ENCODE data around the gene ALG13.
A peak's percentile ranks its signal among the peaks of the same experiment; 100 is the strongest.

ALG13 gene

DNA sequence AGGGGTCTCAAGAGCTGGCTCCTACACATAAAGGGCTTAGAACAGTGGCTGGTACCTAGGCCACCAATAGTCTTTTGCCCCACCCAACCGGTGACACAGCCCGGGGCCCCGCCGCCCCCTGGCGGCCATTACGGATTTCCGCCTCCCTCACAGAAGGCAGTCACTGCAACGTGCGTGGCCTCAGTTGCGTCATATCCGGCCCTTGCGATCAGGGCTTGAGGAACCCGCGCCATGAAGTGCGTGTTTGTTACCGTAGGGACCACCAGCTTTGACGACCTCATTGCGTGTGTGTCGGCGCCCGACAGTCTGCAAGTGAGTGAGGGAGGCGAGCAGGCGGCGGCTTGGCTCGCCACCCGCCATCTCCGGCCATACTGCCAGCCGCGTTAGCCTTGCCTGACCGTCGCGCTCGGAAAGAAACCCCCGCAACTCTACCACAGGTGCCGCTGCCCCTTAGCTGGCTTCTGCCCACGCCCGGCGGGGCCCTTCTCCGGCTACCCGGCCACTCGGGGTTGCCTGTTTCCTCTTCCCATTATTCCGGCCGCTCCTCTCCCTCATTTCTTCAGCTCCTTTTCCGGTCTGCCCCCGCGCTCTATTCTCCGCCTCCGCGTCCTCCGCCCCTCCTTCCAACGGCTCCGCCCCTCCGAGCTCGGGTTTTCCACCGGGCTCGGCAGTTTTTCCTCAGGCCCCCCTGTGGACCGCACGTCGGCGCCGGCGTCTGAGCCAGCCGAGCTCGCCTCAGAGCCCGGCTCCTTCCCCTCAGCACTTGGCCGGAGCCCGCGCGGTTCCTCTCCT is at the start of gene ALG13 (continued):
- TF ChIP-seq SALL2 (tag by site-specific recombination; IDR thresholded peaks at IDR 0.05; ENCODE audit: borderline replicate concordance): no peak
- TF ChIP-seq, protein P1, sequence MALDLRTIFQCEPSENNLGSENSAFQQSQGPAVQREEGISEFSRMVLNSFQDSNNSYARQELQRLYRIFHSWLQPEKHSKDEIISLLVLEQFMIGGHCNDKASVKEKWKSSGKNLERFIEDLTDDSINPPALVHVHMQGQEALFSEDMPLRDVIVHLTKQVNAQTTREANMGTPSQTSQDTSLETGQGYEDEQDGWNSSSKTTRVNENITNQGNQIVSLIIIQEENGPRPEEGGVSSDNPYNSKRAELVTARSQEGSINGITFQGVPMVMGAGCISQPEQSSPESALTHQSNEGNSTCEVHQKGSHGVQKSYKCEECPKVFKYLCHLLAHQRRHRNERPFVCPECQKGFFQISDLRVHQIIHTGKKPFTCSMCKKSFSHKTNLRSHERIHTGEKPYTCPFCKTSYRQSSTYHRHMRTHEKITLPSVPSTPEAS (tag by site-specific recombination; IDR thresholded peaks at IDR 0.05): no peak
- peak; percentile 79; the same call in 1 of the 2 replicates for TF ChIP-seq ZEB2 (tag by site-specific recombination; IDR thresholded peaks at IDR 0.05)
- TF ChIP-seq ZNF76 (tag by site-specific recombination; IDR thresholded peaks at IDR 0.05; ENCODE audit: borderline replicate concordance, low read depth): 0 out of 2 replicates have a peak, but pooled peaks have one; percentile 31
- TF ChIP-seq ZNF138 (tag by site-specific recombination; IDR thresholded peaks at IDR 0.05; ENCODE audit: borderline replicate concordance): no peak
- TF ChIP-seq ZNF626 (tag by site-specific recombination; IDR thresholded peaks at IDR 0.05): no peak
- peak; percentile 97 for TF ChIP-seq ZNF629 (tag by site-specific recombination; IDR thresholded peaks at IDR 0.05)
- no peak for TF ChIP-seq ZNF701 (tag by site-specific recombination; IDR thresholded peaks at IDR 0.05)
- TF ChIP-seq, protein P2, sequence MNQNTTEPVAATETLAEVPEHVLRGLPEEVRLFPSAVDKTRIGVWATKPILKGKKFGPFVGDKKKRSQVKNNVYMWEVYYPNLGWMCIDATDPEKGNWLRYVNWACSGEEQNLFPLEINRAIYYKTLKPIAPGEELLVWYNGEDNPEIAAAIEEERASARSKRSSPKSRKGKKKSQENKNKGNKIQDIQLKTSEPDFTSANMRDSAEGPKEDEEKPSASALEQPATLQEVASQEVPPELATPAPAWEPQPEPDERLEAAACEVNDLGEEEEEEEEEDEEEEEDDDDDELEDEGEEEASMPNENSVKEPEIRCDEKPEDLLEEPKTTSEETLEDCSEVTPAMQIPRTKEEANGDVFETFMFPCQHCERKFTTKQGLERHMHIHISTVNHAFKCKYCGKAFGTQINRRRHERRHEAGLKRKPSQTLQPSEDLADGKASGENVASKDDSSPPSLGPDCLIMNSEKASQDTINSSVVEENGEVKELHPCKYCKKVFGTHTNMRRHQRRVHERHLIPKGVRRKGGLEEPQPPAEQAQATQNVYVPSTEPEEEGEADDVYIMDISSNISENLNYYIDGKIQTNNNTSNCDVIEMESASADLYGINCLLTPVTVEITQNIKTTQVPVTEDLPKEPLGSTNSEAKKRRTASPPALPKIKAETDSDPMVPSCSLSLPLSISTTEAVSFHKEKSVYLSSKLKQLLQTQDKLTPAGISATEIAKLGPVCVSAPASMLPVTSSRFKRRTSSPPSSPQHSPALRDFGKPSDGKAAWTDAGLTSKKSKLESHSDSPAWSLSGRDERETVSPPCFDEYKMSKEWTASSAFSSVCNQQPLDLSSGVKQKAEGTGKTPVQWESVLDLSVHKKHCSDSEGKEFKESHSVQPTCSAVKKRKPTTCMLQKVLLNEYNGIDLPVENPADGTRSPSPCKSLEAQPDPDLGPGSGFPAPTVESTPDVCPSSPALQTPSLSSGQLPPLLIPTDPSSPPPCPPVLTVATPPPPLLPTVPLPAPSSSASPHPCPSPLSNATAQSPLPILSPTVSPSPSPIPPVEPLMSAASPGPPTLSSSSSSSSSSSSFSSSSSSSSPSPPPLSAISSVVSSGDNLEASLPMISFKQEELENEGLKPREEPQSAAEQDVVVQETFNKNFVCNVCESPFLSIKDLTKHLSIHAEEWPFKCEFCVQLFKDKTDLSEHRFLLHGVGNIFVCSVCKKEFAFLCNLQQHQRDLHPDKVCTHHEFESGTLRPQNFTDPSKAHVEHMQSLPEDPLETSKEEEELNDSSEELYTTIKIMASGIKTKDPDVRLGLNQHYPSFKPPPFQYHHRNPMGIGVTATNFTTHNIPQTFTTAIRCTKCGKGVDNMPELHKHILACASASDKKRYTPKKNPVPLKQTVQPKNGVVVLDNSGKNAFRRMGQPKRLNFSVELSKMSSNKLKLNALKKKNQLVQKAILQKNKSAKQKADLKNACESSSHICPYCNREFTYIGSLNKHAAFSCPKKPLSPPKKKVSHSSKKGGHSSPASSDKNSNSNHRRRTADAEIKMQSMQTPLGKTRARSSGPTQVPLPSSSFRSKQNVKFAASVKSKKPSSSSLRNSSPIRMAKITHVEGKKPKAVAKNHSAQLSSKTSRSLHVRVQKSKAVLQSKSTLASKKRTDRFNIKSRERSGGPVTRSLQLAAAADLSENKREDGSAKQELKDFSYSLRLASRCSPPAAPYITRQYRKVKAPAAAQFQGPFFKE (tag by site-specific recombination; IDR thresholded peaks at IDR 0.05; ENCODE audit: borderline replicate concordance): no peak
- TF ChIP-seq ZBTB17 (tag by site-specific recombination; IDR thresholded peaks at IDR 0.05): peak; percentile 52
- TF ChIP-seq, protein P3, sequence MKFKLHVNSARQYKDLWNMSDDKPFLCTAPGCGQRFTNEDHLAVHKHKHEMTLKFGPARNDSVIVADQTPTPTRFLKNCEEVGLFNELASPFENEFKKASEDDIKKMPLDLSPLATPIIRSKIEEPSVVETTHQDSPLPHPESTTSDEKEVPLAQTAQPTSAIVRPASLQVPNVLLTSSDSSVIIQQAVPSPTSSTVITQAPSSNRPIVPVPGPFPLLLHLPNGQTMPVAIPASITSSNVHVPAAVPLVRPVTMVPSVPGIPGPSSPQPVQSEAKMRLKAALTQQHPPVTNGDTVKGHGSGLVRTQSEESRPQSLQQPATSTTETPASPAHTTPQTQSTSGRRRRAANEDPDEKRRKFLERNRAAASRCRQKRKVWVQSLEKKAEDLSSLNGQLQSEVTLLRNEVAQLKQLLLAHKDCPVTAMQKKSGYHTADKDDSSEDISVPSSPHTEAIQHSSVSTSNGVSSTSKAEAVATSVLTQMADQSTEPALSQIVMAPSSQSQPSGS (tag by site-specific recombination; IDR thresholded peaks at IDR 0.05; ENCODE audit: low read depth): peak; percentile 70
- TF ChIP-seq ZIC2 (tag by site-specific recombination; IDR thresholded peaks at IDR 0.05): no peak
- TF ChIP-seq ZNF560 (tag by site-specific recombination; IDR thresholded peaks at IDR 0.05; ENCODE audit: borderline replicate concordance): no peak
- no peak for TF ChIP-seq ZNF121 (tag by site-specific recombination; IDR thresholded peaks at IDR 0.05)
- TF ChIP-seq KLF7 (tag by site-specific recombination; IDR thresholded peaks at IDR 0.05; ENCODE audit: borderline replicate concordance): 0 out of 2 replicates have a peak, but pooled peaks have one; percentile 48
- TF ChIP-seq ZNF169 (tag by site-specific recombination; IDR thresholded peaks at IDR 0.05): no peak
- 0 out of 2 replicates have a peak, but pooled peaks have one; percentile 18 for TF ChIP-seq ZNF423 (tag by site-specific recombination; IDR thresholded peaks at IDR 0.05)
- TF ChIP-seq, protein P4, sequence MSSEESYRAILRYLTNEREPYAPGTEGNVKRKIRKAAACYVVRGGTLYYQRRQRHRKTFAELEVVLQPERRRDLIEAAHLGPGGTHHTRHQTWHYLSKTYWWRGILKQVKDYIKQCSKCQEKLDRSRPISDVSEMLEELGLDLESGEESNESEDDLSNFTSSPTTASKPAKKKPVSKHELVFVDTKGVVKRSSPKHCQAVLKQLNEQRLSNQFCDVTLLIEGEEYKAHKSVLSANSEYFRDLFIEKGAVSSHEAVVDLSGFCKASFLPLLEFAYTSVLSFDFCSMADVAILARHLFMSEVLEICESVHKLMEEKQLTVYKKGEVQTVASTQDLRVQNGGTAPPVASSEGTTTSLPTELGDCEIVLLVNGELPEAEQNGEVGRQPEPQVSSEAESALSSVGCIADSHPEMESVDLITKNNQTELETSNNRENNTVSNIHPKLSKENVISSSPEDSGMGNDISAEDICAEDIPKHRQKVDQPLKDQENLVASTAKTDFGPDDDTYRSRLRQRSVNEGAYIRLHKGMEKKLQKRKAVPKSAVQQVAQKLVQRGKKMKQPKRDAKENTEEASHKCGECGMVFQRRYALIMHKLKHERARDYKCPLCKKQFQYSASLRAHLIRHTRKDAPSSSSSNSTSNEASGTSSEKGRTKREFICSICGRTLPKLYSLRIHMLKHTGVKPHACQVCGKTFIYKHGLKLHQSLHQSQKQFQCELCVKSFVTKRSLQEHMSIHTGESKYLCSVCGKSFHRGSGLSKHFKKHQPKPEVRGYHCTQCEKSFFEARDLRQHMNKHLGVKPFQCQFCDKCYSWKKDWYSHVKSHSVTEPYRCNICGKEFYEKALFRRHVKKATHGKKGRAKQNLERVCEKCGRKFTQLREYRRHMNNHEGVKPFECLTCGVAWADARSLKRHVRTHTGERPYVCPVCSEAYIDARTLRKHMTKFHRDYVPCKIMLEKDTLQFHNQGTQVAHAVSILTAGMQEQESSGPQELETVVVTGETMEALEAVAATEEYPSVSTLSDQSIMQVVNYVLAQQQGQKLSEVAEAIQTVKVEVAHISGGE (tag by site-specific recombination; conservative IDR thresholded peaks at IDR 0.05; ENCODE audit: low read depth): peak; percentile 93
- peak; percentile 76 for TF ChIP-seq SP2 (tag by site-specific recombination; IDR thresholded peaks at IDR 0.05)
- TF ChIP-seq ZBTB20 (tag by site-specific recombination; IDR thresholded peaks at IDR 0.05): peak; percentile 54; the same call in 1 of the 2 replicates
- TF ChIP-seq KLF10 (tag by site-specific recombination; IDR thresholded peaks at IDR 0.05): no peak
- 0 out of 2 replicates have a peak, but pooled peaks have one; percentile 22 for TF ChIP-seq ZBTB7A (tag by site-specific recombination; IDR thresholded peaks at IDR 0.05; ENCODE audit: low read depth)
- no peak for TF ChIP-seq ZNF510 (tag by site-specific recombination; IDR thresholded peaks at IDR 0.05; ENCODE audit: insufficient replicate concordance)
- 0 out of 2 replicates have a peak, but pooled peaks have one; percentile 85 for TF ChIP-seq ZNF2 (tag by site-specific recombination; IDR thresholded peaks at IDR 0.05)
- no peak for TF ChIP-seq ZNF223 (tag by site-specific recombination; IDR thresholded peaks at IDR 0.05)
- peak; percentile 41 for TF ChIP-seq GLIS1 (tag by site-specific recombination; IDR thresholded peaks at IDR 0.05)
- TF ChIP-seq ZNF776 (tag by site-specific recombination; IDR thresholded peaks at IDR 0.05; ENCODE audit: borderline replicate concordance): no peak
- no peak for TF ChIP-seq RBAK (tag by site-specific recombination; IDR thresholded peaks at IDR 0.05)

Measured in HEK293 (cell line).